Neuronal stem cell (in vitro differentiated cells): ENCODE results near the gene COL15A1.
A peak's percentile ranks its signal among the peaks of the same experiment; 100 is the strongest.

Source experiments
- DNase-seq: peaks from one replicate; pipeline ENCODE4 v3.0.0-alpha.2; 2013; ENCODE audit warnings: low spot score
- H2AFZ ChIP-seq: one replicate; pipeline ENCODE4 v1.6.1; 2013; ENCODE audit warnings: mild to moderate bottlenecking, low read length, inconsistent platforms
- H2AK5ac ChIP-seq: 2 replicates; pipeline ENCODE4 v1.6.1; 2013; ENCODE audit warnings: low read depth, mild to moderate bottlenecking, inconsistent platforms, low read length, moderate library complexity, mixed read lengths
- H2BK120ac ChIP-seq: 2 replicates; pipeline ENCODE4 v1.6.1; 2013; ENCODE audit warnings: low read depth, mild to moderate bottlenecking, inconsistent platforms, low read length, moderate library complexity, mixed read lengths
- H2BK12ac ChIP-seq: one replicate; pipeline ENCODE4 v1.6.1; 2013; ENCODE audit warnings: low read length, inconsistent platforms
- H2BK15ac ChIP-seq: 2 replicates; pipeline ENCODE4 v1.6.1; 2013; ENCODE audit warnings: mild to moderate bottlenecking, low read length, inconsistent platforms, mixed read lengths
- H2BK5ac ChIP-seq: one replicate; pipeline ENCODE4 v1.6.1; 2013; ENCODE audit warnings: inconsistent platforms, mild to moderate bottlenecking, low read length, moderate library complexity
- H3K14ac ChIP-seq: one replicate; pipeline ENCODE4 v1.6.1; 2013; ENCODE audit warnings: low read length, inconsistent platforms
- H3K18ac ChIP-seq: 2 replicates; pipeline ENCODE4 v1.6.1; 2013; ENCODE audit warnings: low read length, inconsistent platforms
- H3K23ac ChIP-seq: 2 replicates; pipeline ENCODE4 v1.6.1; 2013; ENCODE audit warnings: low read depth, mild to moderate bottlenecking, mixed read lengths, low read length, inconsistent platforms; ENCODE audit not compliant: poor library complexity
- H3K27ac ChIP-seq: replicated peaks from 3 replicates; pipeline ENCODE4 v1.5.1; 2013; ENCODE audit warnings: low read length, inconsistent platforms
- H3K27me3 ChIP-seq, 3 experiments: 2 replicates each; pipeline ENCODE4 v1.6.1; 2013; ENCODE audit warnings: low read length in 3 of 3, mild to moderate bottlenecking in 2 of 3, inconsistent platforms in 1 of 3, low read depth in 1 of 3, mixed read lengths in 1 of 3, moderate library complexity in 1 of 3; ENCODE audit not compliant: control insufficient read depth in 3 of 3, insufficient read depth in 3 of 3
- H3K36me3 ChIP-seq, 2 donors: replicated peaks in 1 of 2; 2 replicates each; pipeline ENCODE4 v1.6.1; 2013; ENCODE audit warnings: low read length in 2 of 2; ENCODE audit not compliant: control insufficient read depth in 2 of 2, insufficient read depth in 2 of 2
- H3K4ac ChIP-seq: 2 replicates; pipeline ENCODE4 v1.6.1; 2013; ENCODE audit warnings: inconsistent platforms, mild to moderate bottlenecking, low read length, moderate library complexity
- H3K4me1 ChIP-seq, 2 donors: 1 replicate in 1 of 2; 2 replicates in 1 of 2; pipeline ENCODE4 v1.6.1; 2013; ENCODE audit warnings: low read length in 2 of 2, low read depth in 1 of 2; ENCODE audit not compliant: control insufficient read depth in 2 of 2, insufficient read depth in 1 of 2
- H3K4me2 ChIP-seq: one replicate; pipeline ENCODE4 v1.6.1; 2013; ENCODE audit warnings: mild to moderate bottlenecking, low read length, inconsistent platforms; ENCODE audit not compliant: insufficient read depth, poor library complexity, severe bottlenecking
- H3K4me3 ChIP-seq, 2 donors: 2 replicates each; pipeline ENCODE4 v1.5.1; 2013; ENCODE audit warnings: low read length in 2 of 2, mild to moderate bottlenecking in 2 of 2, inconsistent platforms in 1 of 2, moderate library complexity in 1 of 2
- H3K79me1 ChIP-seq: one replicate; pipeline ENCODE4 v1.6.1; 2013; ENCODE audit warnings: low read depth, mild to moderate bottlenecking, inconsistent platforms, low read length, moderate library complexity
- H3K9ac ChIP-seq: one replicate; pipeline ENCODE4 v1.6.1; 2013; ENCODE audit warnings: mild to moderate bottlenecking, low read depth, low read length, inconsistent platforms; ENCODE audit not compliant: poor library complexity
- H3K9me3 ChIP-seq, 2 donors: replicated peaks in 1 of 2; 2 replicates each; pipeline versions ENCODE3 to v1.6.1; 2013; ENCODE audit warnings: low read length in 2 of 2, mild to moderate bottlenecking in 2 of 2, inconsistent platforms in 1 of 2, low read depth in 1 of 2, mixed read lengths in 1 of 2, moderate library complexity in 1 of 2; ENCODE audit not compliant: control insufficient read depth in 2 of 2, insufficient read depth in 1 of 2
- H4K8ac ChIP-seq: one replicate; pipeline ENCODE4 v1.6.1; 2013; ENCODE audit warnings: low read depth, mild to moderate bottlenecking, inconsistent platforms, low read length, moderate library complexity
- H4K91ac ChIP-seq: one replicate; pipeline ENCODE4 v1.6.1; 2013; ENCODE audit warnings: low read length, low read depth, mild to moderate bottlenecking, inconsistent platforms; ENCODE audit not compliant: poor library complexity
- WGBS, 2 donors: extraction: QIAGEN DNeasy Blood & Tissue Kit; methylation state at CpG; one replicate each; pipeline ENCODE4 v1.1.7; 2013; ENCODE audit warnings: missing lambda C conversion rate in 2 of 2, mixed read lengths in 1 of 2; ENCODE audit not compliant: insufficient read length in 2 of 2, insufficient replicate concordance in 1 of 2; ENCODE audit errors: extremely low coverage in 2 of 2; 5-methylcytosine and 5-hydroxymethylcytosine counted together

The COL15A1 gene

GRCh38 chr9:99066571-99066970 is 122.9 kb downstream of the COL15A1 start:
- Histone ChIP-seq H4K91ac (no peak overlapping the region), H3K23ac (no peak overlapping the region), H3K36me3 (no peaks in the 10 kb centered on the region), H3K4me2 (no peak overlapping the region), H3K18ac (no peak overlapping the region), H3K4me3 (no peak overlapping the region), H2BK5ac (no peak overlapping the region), H3K27me3 (peaks cover 0 to 5% (median 0%) of the 10 kb centered on the region in 3 experiments), H4K8ac (no peak overlapping the region), H3K9me3 (no peaks in the 10 kb centered on the region), H3K27ac (no peak overlapping the region), H3K9ac (no peak overlapping the region), H3K4me1 (peaks cover 0 to 3% of the 10 kb centered on the region in 2 donors), H3K14ac (no peak overlapping the region), H3K79me1 (no peaks in the 10 kb centered on the region), H2BK12ac (no peak overlapping the region), H2BK120ac (no peak overlapping the region), H2AK5ac (no peak overlapping the region), H3K4ac (no peak overlapping the region), H2AFZ (peak overlapping the region; percentile 26), H2BK15ac (no peak overlapping the region)
- no CpG with 5 or more reads among the region's 3 CpGs for WGBS, 2 donors
- no peak for DNase-seq

GRCh38 chr9:99069075-99069474 is 125.4 kb downstream of the COL15A1 start:
- H3K14ac ChIP-seq: no peak overlapping the region
- no peak overlapping the region for H3K18ac ChIP-seq
- no peak for DNase-seq
- H4K8ac ChIP-seq: no peak overlapping the region
- no peak overlapping the region for H3K4ac ChIP-seq
- no peak overlapping the region for H2BK15ac ChIP-seq
- WGBS, 2 donors: no CpG with 5 or more reads among the region's 1 CpG
- H3K4me1 ChIP-seq: peaks cover 0 to 3% of the 10 kb centered on the region in 2 donors
- H2AK5ac ChIP-seq: no peak overlapping the region
- no peak overlapping the region for H3K27ac ChIP-seq
- no peaks in the 10 kb centered on the region for H3K79me1 ChIP-seq
- H3K9ac ChIP-seq: no peak overlapping the region
- H2BK120ac ChIP-seq: no peak overlapping the region
- no peak overlapping the region for H4K91ac ChIP-seq
- no peak overlapping the region for H3K4me3 ChIP-seq
- H2AFZ ChIP-seq: no peak overlapping the region
- H3K4me2 ChIP-seq: no peak overlapping the region
- peaks cover 0 to 5% (median 0%) of the 10 kb centered on the region in 3 experiments for H3K27me3 ChIP-seq
- H3K23ac ChIP-seq: no peak overlapping the region
- no peaks in the 10 kb centered on the region for H3K36me3 ChIP-seq
- H2BK5ac ChIP-seq: no peak overlapping the region
- H3K9me3 ChIP-seq: no peaks in the 10 kb centered on the region
- no peak overlapping the region for H2BK12ac ChIP-seq

- Histone ChIP-seq H3K14ac (no peak overlapping the region), H2AK5ac (no peak overlapping the region), H2BK15ac (no peak overlapping the region), H3K4ac (no peak overlapping the region), H3K4me2 (no peak overlapping the region), H3K9me3 (no peaks in the 10 kb centered on the region), H3K27me3 (peaks cover 0 to 5% (median 0%) of the 10 kb centered on the region in 3 experiments), H3K23ac (no peak overlapping the region), H4K8ac (no peak overlapping the region), H2BK12ac (no peak overlapping the region), H3K18ac (no peak overlapping the region), H3K9ac (no peak overlapping the region), H3K4me3 (no peak overlapping the region), H3K4me1 (peaks cover 0 to 3% of the 10 kb centered on the region in 2 donors), H2BK120ac (no peak overlapping the region), H3K36me3 (no peaks in the 10 kb centered on the region), H3K27ac (no peak overlapping the region), H2BK5ac (no peak overlapping the region), H4K91ac (no peak overlapping the region), H2AFZ (no peak overlapping the region), H3K79me1 (no peaks in the 10 kb centered on the region)
- WGBS, 2 donors: no CpG with 5 or more reads among the region's 12 CpGs
- no peak for DNase-seq
These were observed 125.8 kb downstream of the COL15A1 start for GRCh38 chr9:99069546-99069945.

GRCh38 chr9:99070681-99071080 is 127.0 kb downstream of the COL15A1 start:
- Histone ChIP-seq H3K79me1 (no peaks in the 10 kb centered on the region), H3K36me3 (no peaks in the 10 kb centered on the region), H3K4me2 (no peak overlapping the region), H3K27ac (no peak overlapping the region), H4K8ac (no peak overlapping the region), H2AFZ (no peak overlapping the region), H3K23ac (no peak overlapping the region), H3K18ac (peak overlapping the region; percentile 17), H3K14ac (no peak overlapping the region), H3K4me1 (peaks cover 0 to 3% of the 10 kb centered on the region in 2 donors), H2BK120ac (no peak overlapping the region), H2BK5ac (no peak overlapping the region), H3K4me3 (no peak overlapping the region), H2BK12ac (no peak overlapping the region), H3K27me3 (peaks cover 0 to 2% (median 0%) of the 10 kb centered on the region in 3 experiments), H2BK15ac (no peak overlapping the region), H2AK5ac (no peak overlapping the region), H3K9ac (no peak overlapping the region), H4K91ac (no peak overlapping the region), H3K4ac (no peak overlapping the region), H3K9me3 (no peaks in the 10 kb centered on the region)
- DNase-seq: peak; percentile 4
- WGBS, 2 donors: no CpG with 5 or more reads among the region's 6 CpGs
